GM21529 (cell line): ENCODE measurements around the gene RBMXL2.

ENCODE experiments used
- ATAC-seq: cut with Tn5 transposase; IDR thresholded peaks from one replicate; pipeline ENCODE4 v1.9.1; 2021; ENCODE audit not compliant: unreplicated experiment

Gene RBMXL2

DNA sequence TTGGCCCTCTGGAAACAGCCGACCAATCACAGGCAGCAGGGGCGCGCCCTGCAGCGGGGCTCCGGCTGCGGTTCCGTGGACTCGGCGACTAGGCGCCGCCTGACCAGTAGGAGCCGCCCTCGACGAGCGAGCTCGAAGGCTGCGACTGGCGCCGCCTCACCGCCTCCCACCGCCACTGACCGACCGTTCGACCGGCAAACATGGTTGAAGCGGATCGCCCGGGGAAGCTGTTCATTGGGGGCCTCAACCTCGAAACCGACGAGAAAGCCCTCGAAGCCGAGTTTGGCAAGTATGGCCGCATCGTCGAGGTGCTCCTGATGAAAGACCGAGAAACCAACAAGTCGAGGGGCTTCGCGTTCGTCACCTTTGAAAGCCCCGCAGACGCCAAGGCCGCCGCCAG lies at the start of gene RBMXL2:
Gene RBMXL2, plus strand, starts transcription at position 78 of the 400 bp plus-strand sequence. Its CDS starts 123 bp downstream, at position 201.
- no peak for ATAC-seq

GRCh38 chr11:7046474-7047175 lies 42.2 kb upstream of the RBMXL2 start:
- ATAC-seq = no peak

GRCh38 chr11:7050191-7050590 lies 38.6 kb upstream of the RBMXL2 start:
- ATAC-seq = no peak

DNA sequence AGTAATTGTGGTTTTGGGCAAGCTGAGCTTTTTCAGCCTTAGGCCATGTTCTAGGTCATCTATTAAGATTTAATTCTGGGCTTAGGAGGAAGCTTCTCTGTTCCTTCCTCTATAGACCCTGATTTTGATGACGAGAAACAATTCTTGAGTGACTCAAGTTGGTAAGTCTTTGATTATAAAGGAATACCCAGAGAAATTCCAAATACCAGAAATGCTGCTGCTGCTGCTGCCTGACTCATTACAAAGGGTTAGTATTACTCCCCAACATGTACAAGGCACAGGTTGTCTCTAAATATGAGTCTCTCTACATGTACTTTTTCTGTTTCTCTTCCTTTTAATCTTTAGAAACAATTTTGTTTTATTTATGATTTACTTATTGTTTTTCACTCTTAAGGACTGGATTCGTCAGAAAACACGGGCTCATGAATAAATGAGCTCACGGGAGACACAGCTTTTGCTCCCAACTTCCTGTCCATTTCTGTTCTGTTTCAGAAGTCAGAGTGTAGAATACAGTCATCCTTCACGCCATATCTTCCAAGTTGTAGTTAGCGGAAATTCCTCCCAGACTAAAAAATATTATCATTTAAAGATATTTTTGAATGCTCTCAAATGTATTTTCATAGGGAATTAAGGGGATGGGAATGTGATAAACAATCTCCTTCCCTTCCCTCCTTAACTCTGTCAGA lies 31.8 kb upstream of the RBMXL2 start:
- no peak for ATAC-seq

GRCh38 chr11:7057641-7058040 lies 31.2 kb upstream of the RBMXL2 start:
- ATAC-seq = no peak

DNA sequence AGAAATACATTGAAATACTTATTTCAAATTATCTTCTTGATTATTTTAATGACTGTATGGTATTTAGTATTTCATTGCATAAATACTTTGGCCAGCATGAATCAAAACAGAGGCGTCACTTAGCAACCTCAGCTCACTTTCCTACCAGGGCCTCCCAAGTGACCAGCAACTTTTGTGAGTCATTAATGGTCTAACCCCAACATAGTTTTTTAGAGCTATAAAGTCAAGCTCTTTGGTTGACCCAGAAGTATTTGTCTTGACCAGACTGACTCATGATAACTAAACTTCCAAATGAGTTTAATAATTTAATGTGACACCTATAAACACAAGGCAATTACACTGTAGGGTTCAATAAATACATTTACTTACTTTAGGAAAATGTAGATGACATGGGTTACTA lies 27.9 kb upstream of the RBMXL2 start:
- no peak for ATAC-seq

GRCh38 chr11:7062534-7062933 lies 26.3 kb upstream of the RBMXL2 start:
- ATAC-seq = no peak

GRCh38 chr11:7072401-7073028 lies 16.3 kb upstream of the RBMXL2 start:
- no peak for ATAC-seq

DNA sequence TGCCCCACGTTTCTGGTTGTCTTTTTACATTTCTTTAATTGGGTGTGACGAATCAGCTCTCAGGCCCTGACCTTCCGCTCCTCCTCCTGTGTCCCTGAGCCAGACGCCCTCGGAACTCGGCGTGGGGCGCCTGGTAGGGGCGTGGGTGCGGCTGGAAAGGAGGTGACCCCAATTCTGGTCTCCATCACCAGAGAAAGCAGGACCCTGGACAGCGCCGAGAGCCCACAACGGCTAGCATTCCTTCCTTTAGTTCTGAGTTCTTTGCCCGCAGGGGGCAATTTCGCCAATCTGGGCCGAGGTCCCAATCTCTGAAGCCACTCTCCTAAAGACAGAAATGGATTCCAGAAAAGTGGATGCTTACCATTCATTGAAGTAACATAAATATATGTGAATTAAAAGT lies 11.7 kb upstream of the RBMXL2 start:
- no peak for ATAC-seq

GRCh38 chr11:7079545-7080135 lies 9.2 kb upstream of the RBMXL2 start:
- ATAC-seq = no peak

DNA sequence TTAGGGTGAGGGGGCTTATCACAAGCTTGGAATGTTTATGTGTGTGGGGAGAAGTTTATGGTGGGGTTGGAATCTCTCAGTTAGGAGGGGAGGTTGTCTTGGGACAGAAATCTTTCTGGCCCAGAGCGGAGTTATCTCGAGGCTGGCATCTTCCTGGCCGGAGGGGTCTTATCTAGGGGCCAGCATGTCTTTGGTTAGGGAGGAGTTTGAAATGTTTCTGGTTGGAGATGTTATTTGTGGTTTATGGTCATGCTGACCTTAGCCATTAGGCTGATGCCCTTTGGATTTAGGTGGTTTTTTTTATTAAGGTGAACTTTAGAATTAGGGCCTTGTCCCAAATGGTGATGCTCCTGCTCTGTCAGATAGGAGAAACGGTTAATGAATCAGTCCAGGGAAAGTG lies 7.9 kb upstream of the RBMXL2 start:
- no peak for ATAC-seq

DNA sequence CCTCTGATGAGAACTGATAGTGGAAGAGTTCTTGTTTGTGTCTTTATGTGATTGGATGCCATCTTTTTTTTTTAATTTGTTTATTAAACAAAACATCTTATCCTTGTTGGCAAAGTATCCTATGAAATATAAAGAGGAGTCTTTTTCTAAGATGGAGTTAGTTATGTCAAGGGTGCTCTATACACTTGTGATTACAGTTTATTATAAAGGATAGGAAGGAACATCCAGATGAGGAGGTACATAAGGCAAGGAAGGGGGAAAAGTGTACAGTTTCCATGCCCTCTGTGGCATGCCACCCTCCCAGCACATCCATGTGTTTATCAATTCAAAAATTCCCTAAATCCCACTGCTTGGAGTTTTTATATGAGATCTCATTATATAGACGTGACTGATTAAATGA lies 7.4 kb upstream of the RBMXL2 start:
- ATAC-seq = no peak

- no peak for ATAC-seq
Observed at GRCh38 chr11:7089328-7090251, 792 bp downstream of the RBMXL2 start.

DNA sequence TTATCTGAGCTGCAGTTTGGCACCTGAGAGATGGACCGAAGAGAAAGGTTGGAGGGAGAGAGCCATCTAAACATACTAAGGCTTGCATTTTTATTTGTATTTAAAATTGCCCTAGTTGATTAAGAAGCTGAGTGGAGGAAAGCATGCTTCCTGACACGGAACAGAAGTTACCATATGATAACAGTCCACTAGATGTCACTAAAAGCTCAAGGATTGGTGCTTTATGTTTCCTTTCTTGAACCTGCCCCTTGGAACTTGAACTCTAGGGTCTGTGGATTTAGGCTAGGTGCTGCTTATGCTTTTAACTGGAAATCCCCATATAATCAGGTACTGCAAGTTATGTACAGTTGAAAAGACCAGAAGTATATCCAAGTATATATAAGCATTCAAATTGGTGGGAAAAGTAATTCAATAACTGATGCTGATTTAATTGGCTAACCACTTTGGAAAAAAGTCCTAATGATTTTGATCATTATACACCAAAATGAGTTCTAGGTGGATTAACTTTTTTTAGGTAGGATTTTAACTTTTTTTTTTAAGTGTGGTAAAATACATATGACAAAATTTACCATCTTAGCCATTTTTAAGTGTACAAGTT lies 9.5 kb downstream of the RBMXL2 start:
- no peak for ATAC-seq

DNA sequence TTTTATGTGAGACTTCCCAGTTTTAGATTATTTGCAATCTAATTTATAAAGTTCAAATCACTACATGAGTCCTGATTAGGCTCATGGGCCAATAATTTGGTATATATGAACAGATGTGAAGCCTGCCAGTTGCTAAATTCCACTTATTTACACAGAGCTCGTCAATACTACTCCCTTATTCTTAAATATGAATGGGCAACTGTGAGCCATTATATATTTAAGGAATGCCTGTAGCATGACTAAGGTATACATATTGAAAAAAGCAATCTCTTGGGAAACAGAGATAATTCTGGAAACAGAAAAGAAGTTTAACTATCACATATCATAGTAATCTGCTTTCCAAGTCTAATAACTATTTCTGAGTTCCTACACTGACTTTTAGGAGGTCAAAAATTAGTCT lies 27.0 kb downstream of the RBMXL2 start:
- ATAC-seq = no peak

GRCh38 chr11:7116370-7116769 lies 27.6 kb downstream of the RBMXL2 start:
- no peak for ATAC-seq

DNA sequence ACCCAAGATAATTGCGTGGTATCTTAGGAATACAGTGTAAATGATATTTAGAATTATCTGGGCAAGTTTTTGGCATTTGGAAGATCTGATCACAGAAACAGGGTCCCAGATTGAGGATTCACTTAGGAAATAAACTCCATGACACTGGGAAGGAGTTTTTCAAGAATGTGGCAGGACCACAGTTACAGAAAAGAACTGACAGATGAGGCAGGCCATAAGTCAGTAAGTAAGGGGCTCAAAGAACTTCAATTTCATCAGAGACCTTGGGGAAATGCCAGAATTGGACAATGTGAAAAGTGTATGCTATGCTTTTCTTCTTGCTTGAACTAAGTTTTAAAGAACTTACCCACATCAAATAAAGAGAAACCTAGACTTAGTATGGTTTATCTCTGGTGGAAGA lies 49.3 kb downstream of the RBMXL2 start:
- ATAC-seq = no peak
